NCI-H2107 treated with DMSO at 0.1 percent for 48 hours (cell line): ENCODE data around the gene CLEC4G.
A peak's percentile ranks its signal among the peaks of the same experiment; 100 is the strongest.

Experiments
- DNase-seq: peaks from one replicate; lab custom pipeline; 2025; ENCODE audit not compliant: unreplicated experiment; lab: John Stamatoyannopoulos, UW

Gene CLEC4G

GRCh38 chr19:7699003-7699402 is 32.9 kb downstream of the CLEC4G start:
- no peak for DNase-seq

GRCh38 chr19:7698583-7698982 is 33.3 kb downstream of the CLEC4G start:
- no peak for DNase-seq

GRCh38 chr19:7697721-7698287 is 34.1 kb downstream of the CLEC4G start:
- DNase-seq, result no peak

GRCh38 chr19:7694499-7694898 is 37.4 kb downstream of the CLEC4G start:
- no peak for DNase-seq

GRCh38 chr19:7692417-7693088 is 39.4 kb downstream of the CLEC4G start:
- DNase-seq, result no peak

GRCh38 chr19:7691497-7691896 is 40.4 kb downstream of the CLEC4G start:
- no peak for DNase-seq

- DNase-seq, result no peak
These were observed 41.1 kb downstream of the CLEC4G start for GRCh38 chr19:7690779-7691258.

GRCh38 chr19:7689165-7689564 is 42.7 kb downstream of the CLEC4G start:
- no peak for DNase-seq

- DNase-seq, result no peak
These were observed 44.7 kb downstream of the CLEC4G start for GRCh38 chr19:7687177-7687576.

- no peak for DNase-seq
These were observed 46.1 kb downstream of the CLEC4G start for GRCh38 chr19:7685546-7686445.

GRCh38 chr19:7682175-7682855 is 49.6 kb downstream of the CLEC4G start:
- DNase-seq, result no peak

GRCh38 chr19:7681340-7682174 is 50.4 kb downstream of the CLEC4G start:
- DNase-seq, result no peak

- peak; percentile 15 for DNase-seq
These were observed 51.1 kb downstream of the CLEC4G start, which contains the start of gene TRAPPC5 for GRCh38 chr19:7680606-7681339. Gene TRAPPC5 (plus strand): TSS chr19:7680833. CDS start chr19:7682254, 1,421 bp downstream.

GRCh38 chr19:7679771-7680605 is 51.9 kb downstream of the CLEC4G start:
- DNase-seq, result no peak

- no peak for DNase-seq
These were observed 52.7 kb downstream of the CLEC4G start for GRCh38 chr19:7678971-7679751.
